ENCODE results near the gene COG1. TPM values are rescaled to one million over a fixed set of nuclear protein-coding genes. Genes with fewer than 3 reads are reported as not detected.
A peak's percentile ranks its signal among the peaks of the same experiment; 100 is the strongest.
"Not testable (repeated sequence)": the region's sequence is repeated elsewhere in the genome, so short reads cannot be mapped to it uniquely, and the experiment has no call there.

The COG1 gene
- polyA plus RNA-seq, 3 donors: 5.1 to 24.4 (median 8.0) TPM

DNA sequence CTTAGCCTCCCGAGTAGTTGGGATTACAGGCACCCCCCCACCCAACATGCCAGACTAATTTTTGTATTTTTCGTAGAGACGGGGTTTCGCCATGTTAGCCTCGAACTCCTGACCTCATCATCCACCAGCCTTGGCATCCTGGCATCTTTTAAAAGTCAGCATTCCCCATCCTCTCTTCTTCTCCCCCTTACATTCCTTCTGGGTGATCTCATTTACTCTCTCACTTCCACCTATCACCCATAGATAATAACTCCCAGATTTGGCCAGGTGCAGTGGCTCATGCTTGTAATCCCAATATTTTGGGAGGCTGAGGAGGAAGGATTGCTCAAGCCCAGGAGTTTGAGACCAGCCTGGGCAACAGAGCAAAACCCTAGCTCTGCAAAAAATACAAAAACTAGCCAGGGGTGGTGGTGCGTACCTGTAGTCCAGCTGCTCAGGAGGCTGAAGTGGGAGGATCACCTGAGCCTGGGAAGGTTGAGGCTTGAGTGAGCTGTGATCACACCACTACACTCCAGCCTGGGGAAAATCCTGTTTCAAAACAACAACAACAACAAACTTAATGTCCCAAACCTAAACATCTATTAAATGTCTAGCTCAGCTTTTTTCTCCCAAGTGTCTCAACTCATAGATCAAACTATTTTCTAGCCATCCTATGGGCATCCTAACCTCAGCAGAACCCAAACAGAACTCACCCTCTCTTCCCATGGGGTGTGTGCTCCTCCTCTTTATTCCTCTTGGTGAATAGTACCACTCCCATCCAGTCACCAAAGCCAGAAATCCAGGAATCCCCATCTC, 44.1 kb upstream of the COG1 start:
- no peak overlapping the region for H2AFZ ChIP-seq (ENCODE audit: insufficient read depth, low read depth, low read length, poor library complexity, severe bottlenecking)
- no peak overlapping the region for H3K4me3 Mint-ChIP-seq
- H3K27ac ChIP-seq (ENCODE audit: low read depth in 1 of 2, low read length in 2 of 2): no peak overlapping the region
- no peak for DNase-seq
- H3K27me3 Mint-ChIP-seq (ENCODE audit: low read depth in 3 of 3): peaks cover 0 to 5% (median 4%) of the 10 kb centered on the region in 3 donors
- H3K4me3 ChIP-seq (replicated peaks in 1 of 3; ENCODE audit: low read depth in 2 of 3, low read length in 3 of 3): no peak overlapping the region
- no peak overlapping the region for H3K4me2 ChIP-seq (replicated peaks; ENCODE audit: extremely low read depth, low read length, poor library complexity, severe bottlenecking)
- no peaks in the 10 kb centered on the region for H3K27me3 ChIP-seq (ENCODE audit: control insufficient read depth in 2 of 2, insufficient read depth in 2 of 2, low read length in 2 of 2)
- TF ChIP-seq, protein P1, sequence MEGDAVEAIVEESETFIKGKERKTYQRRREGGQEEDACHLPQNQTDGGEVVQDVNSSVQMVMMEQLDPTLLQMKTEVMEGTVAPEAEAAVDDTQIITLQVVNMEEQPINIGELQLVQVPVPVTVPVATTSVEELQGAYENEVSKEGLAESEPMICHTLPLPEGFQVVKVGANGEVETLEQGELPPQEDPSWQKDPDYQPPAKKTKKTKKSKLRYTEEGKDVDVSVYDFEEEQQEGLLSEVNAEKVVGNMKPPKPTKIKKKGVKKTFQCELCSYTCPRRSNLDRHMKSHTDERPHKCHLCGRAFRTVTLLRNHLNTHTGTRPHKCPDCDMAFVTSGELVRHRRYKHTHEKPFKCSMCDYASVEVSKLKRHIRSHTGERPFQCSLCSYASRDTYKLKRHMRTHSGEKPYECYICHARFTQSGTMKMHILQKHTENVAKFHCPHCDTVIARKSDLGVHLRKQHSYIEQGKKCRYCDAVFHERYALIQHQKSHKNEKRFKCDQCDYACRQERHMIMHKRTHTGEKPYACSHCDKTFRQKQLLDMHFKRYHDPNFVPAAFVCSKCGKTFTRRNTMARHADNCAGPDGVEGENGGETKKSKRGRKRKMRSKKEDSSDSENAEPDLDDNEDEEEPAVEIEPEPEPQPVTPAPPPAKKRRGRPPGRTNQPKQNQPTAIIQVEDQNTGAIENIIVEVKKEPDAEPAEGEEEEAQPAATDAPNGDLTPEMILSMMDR (IDR thresholded peaks at IDR 0.05): no peak
- H3K4me1 Mint-ChIP-seq: peaks cover 41% of the 10 kb centered on the region
- peaks cover 0 to 15% of the 10 kb centered on the region in 2 donors for H3K9me3 ChIP-seq (replicated peaks in 1 of 2; ENCODE audit: control insufficient read depth in 1 of 2, insufficient read depth in 1 of 2, low read length in 2 of 2)
- H3K36me3 ChIP-seq (replicated peaks in 1 of 2; ENCODE audit: control insufficient read depth in 1 of 2, insufficient read depth in 2 of 2, low read length in 2 of 2): no peaks in the 10 kb centered on the region
- intact Hi-C loops (cut with micrococcal nuclease): no loop called here
- WGBS (ENCODE audit: insufficient coverage): 75% methylated on average over 5 of the region's 6 CpGs
- H3K27ac Mint-ChIP-seq: peak overlapping the region in 3 of 7 donors; percentile 14 to 49 (median 36)
- peaks cover 4 to 10% of the 10 kb centered on the region in 2 donors for H3K36me3 Mint-ChIP-seq
- H3K9ac ChIP-seq (ENCODE audit: insufficient read depth, low read length, poor library complexity, severe bottlenecking): no peak overlapping the region
- H3K9me3 Mint-ChIP-seq: peaks cover 7 to 31% (median 16%) of the 10 kb centered on the region in 7 donors
- H3K79me2 ChIP-seq (ENCODE audit: insufficient read depth, low read length): no peaks in the 10 kb centered on the region
- peaks cover 35 to 52% of the 10 kb centered on the region in 2 donors for H3K4me1 ChIP-seq (ENCODE audit: control insufficient read depth in 1 of 2, insufficient read depth in 2 of 2, low read length in 2 of 2)
- H4K20me1 ChIP-seq (ENCODE audit: insufficient read depth, low read length): no peaks in the 10 kb centered on the region

GRCh38 chr17:73150622-73151300, 42.1 kb upstream of the COG1 start:
- peaks cover 23 to 33% of the 10 kb centered on the region in 2 donors for H3K4me1 ChIP-seq (ENCODE audit: control insufficient read depth in 1 of 2, insufficient read depth in 2 of 2, low read length in 2 of 2)
- H3K36me3 ChIP-seq (replicated peaks in 1 of 2; ENCODE audit: control insufficient read depth in 1 of 2, insufficient read depth in 2 of 2, low read length in 2 of 2); H3K27me3 ChIP-seq (ENCODE audit: control insufficient read depth in 2 of 2, insufficient read depth in 2 of 2, low read length in 2 of 2); H3K27ac ChIP-seq (ENCODE audit: low read depth in 1 of 2, low read length in 2 of 2); H3K9me3 ChIP-seq (replicated peaks in 1 of 2; ENCODE audit: control insufficient read depth in 1 of 2, insufficient read depth in 1 of 2, low read length in 2 of 2); H3K27me3 Mint-ChIP-seq (ENCODE audit: low read depth in 3 of 3); H2AFZ ChIP-seq (ENCODE audit: insufficient read depth, low read depth, low read length, poor library complexity, severe bottlenecking); H3K4me3 ChIP-seq (replicated peaks in 1 of 3; ENCODE audit: low read depth in 2 of 3, low read length in 3 of 3); H3K4me2 ChIP-seq (replicated peaks; ENCODE audit: extremely low read depth, low read length, poor library complexity, severe bottlenecking); H4K20me1 ChIP-seq (ENCODE audit: insufficient read depth, low read length); H3K79me2 ChIP-seq (ENCODE audit: insufficient read depth, low read length); H3K9ac ChIP-seq (ENCODE audit: insufficient read depth, low read length, poor library complexity, severe bottlenecking); H3K4me3 Mint-ChIP-seq; H3K36me3 Mint-ChIP-seq; DNase-seq: not testable (repeated sequence)
- WGBS (ENCODE audit: insufficient coverage): 88% methylated on average over 4 of the region's 14 CpGs
- Mint-ChIP-seq H3K27ac (peak overlapping the region in 2 of 7 donors; percentile 62 to 63), H3K9me3 (peaks cover 2 to 15% (median 6%) of the 10 kb centered on the region in 7 donors), H3K4me1 (peaks cover 28% of the 10 kb centered on the region)
- intact Hi-C loops (cut with micrococcal nuclease): loop anchor here in 1 of 2 donors (10.0 kb wide), 1 partner anchor 426 kb away; no protein-coding TSS in a partner anchor
